HG02678 (cell line): ENCODE data around the gene CCP110.
A peak's percentile ranks its signal among the peaks of the same experiment; 100 is the strongest.

Experiments used
- ATAC-seq: cut with Tn5 transposase; IDR thresholded peaks from one replicate; pipeline ENCODE4 v1.9.1; 2021; ENCODE audit warnings: mild to moderate bottlenecking, moderate library complexity; ENCODE audit not compliant: unreplicated experiment

Gene CCP110

GRCh38 chr16:19523559-19524355 is at the start of gene CCP110:
CCP110 (plus strand) TSS chr16:19523942; CDS start chr16:19527882, 3,940 bp downstream.
- ATAC-seq, result peak; percentile 65

- ATAC-seq, result no peak
These were observed 49.1 kb upstream of the CCP110 start for GRCh38 chr16:19474617-19475016.

GRCh38 chr16:19478505-19478904 is 45.2 kb upstream of the CCP110 start:
- ATAC-seq, result no peak

- no peak for ATAC-seq
These were observed 44.4 kb upstream of the CCP110 start for GRCh38 chr16:19479302-19479721.

GRCh38 chr16:19481296-19481695 is 42.4 kb upstream of the CCP110 start:
- no peak for ATAC-seq

- ATAC-seq, result no peak
These were observed 42.0 kb upstream of the CCP110 start for GRCh38 chr16:19481769-19482168.

GRCh38 chr16:19482291-19482690 is 41.5 kb upstream of the CCP110 start:
- ATAC-seq, result no peak

- no peak for ATAC-seq
These were observed 39.6 kb upstream of the CCP110 start for GRCh38 chr16:19484096-19484495.

- no peak for ATAC-seq
These were observed 38.1 kb upstream of the CCP110 start for GRCh38 chr16:19485611-19486010.

- ATAC-seq, result no peak
These were observed 37.7 kb upstream of the CCP110 start for GRCh38 chr16:19486051-19486450.

GRCh38 chr16:19486750-19487325 is 36.9 kb upstream of the CCP110 start:
- ATAC-seq, result no peak

- ATAC-seq, result no peak
These were observed 35.5 kb upstream of the CCP110 start for GRCh38 chr16:19488213-19488640.

GRCh38 chr16:19490619-19491018 is 33.1 kb upstream of the CCP110 start:
- ATAC-seq, result no peak

- no peak for ATAC-seq
These were observed 26.6 kb upstream of the CCP110 start for GRCh38 chr16:19497176-19497575.

- ATAC-seq, result no peak
These were observed 24.7 kb upstream of the CCP110 start for GRCh38 chr16:19499006-19499405.

GRCh38 chr16:19499481-19499880 is 24.3 kb upstream of the CCP110 start:
- no peak for ATAC-seq

- no peak for ATAC-seq
These were observed 21.2 kb upstream of the CCP110 start for GRCh38 chr16:19502395-19503131.

GRCh38 chr16:19503461-19504075 is 20.2 kb upstream of the CCP110 start:
- ATAC-seq, result no peak

GRCh38 chr16:19505600-19506303 is 18.0 kb upstream of the CCP110 start:
- no peak for ATAC-seq

GRCh38 chr16:19506965-19507364 is 16.8 kb upstream of the CCP110 start:
- ATAC-seq, result no peak

GRCh38 chr16:19507867-19508266 is 15.9 kb upstream of the CCP110 start:
- ATAC-seq, result no peak
